ENCODE data around the gene COX15. TPM values are rescaled to one million over a fixed set of nuclear protein-coding genes. Genes with fewer than 3 reads are reported as not detected.
A peak's percentile ranks its signal among the peaks of the same experiment; 100 is the strongest.

The COX15 gene
- 10 to 100 TPM; 30.3 to 63.9 (median 41.0) TPM for total RNA-seq

- H3K27me3 ChIP-seq = no peaks in the 10 kb centered on the region
- 0% methylated on average over 55 to 56 of the region's 73 CpGs for WGBS, 2 donors
- intact Hi-C loops (cut with DNase I) = no loop called here
- H3K4me3 ChIP-seq (replicated peaks in 1 of 3) = peak within 1 kb of the TSS; percentile 49 to 86 (median 66)
- DNase-seq = peak; percentile 96 to 98
- peak within 1 kb of the TSS; percentile 70 to 98 (median 92) for H3K27ac ChIP-seq
- H3K36me3 ChIP-seq = peaks cover 5 to 8% of the 10 kb centered on the region in 2 donors
- H3K9me3 ChIP-seq = no peaks in the 10 kb centered on the region
- peaks cover 6 to 13% of the 10 kb centered on the region in 2 donors for H3K4me1 ChIP-seq
- peak; percentile 18 to 91 for TF ChIP-seq POLR2A (IDR thresholded peaks at IDR 0.05)
- TF ChIP-seq CTCF (IDR thresholded peaks at IDR 0.05) = peak in 5 of 6 experiments; percentile 16 to 63 (median 36)
These were observed at the start of gene COX15, which contains the start of gene CUTC for GRCh38 chr10:99732033-99732842. Gene COX15, minus strand, starts transcription at chr10:99732127. Its CDS starts 78 bp downstream, at chr10:99732049. Gene CUTC, plus strand, starts transcription at chr10:99732234. Its CDS starts 115 bp downstream, at chr10:99732349.

- no peaks in the 10 kb centered on the region for H3K27me3 ChIP-seq
- TF ChIP-seq POLR2A (IDR thresholded peaks at IDR 0.05) (no peak), CTCF (IDR thresholded peaks at IDR 0.05) (no peak)
- H3K27ac ChIP-seq = no peak overlapping the region
- no peaks in the 10 kb centered on the region for H3K36me3 ChIP-seq
- H3K4me1 ChIP-seq = no peaks in the 10 kb centered on the region
- intact Hi-C loops (cut with DNase I) = no loop called here
- H3K9me3 ChIP-seq = no peaks in the 10 kb centered on the region
- DNase-seq = no peak
- 48 to 56% methylated on average over 4 of the region's 4 CpGs for WGBS, 2 donors
- H3K4me3 ChIP-seq (replicated peaks in 1 of 3) = no peak overlapping the region
These were observed 47.4 kb upstream of the COX15 start for GRCh38 chr10:99779335-99779734.

- H3K9me3 ChIP-seq = no peaks in the 10 kb centered on the region
- no peak overlapping the region for H3K27ac ChIP-seq
- H3K4me1 ChIP-seq = no peaks in the 10 kb centered on the region
- intact Hi-C loops (cut with DNase I) = no loop called here
- H3K36me3 ChIP-seq = no peaks in the 10 kb centered on the region
- WGBS, 2 donors = 92 to 93% methylated on average over 1 of the region's 1 CpG
- H3K27me3 ChIP-seq = no peaks in the 10 kb centered on the region
- TF ChIP-seq POLR2A (IDR thresholded peaks at IDR 0.05) = no peak
- no peak for TF ChIP-seq CTCF (IDR thresholded peaks at IDR 0.05)
- no peak overlapping the region for H3K4me3 ChIP-seq (replicated peaks in 1 of 3)
- DNase-seq = no peak
These were observed 46.2 kb upstream of the COX15 start for GRCh38 chr10:99777918-99778714.

GRCh38 chr10:99775850-99776249 lies 43.9 kb upstream of the COX15 start:
- no peak for TF ChIP-seq CTCF (IDR thresholded peaks at IDR 0.05)
- Histone ChIP-seq H3K36me3 (no peaks in the 10 kb centered on the region), H3K4me3 (replicated peaks in 1 of 3) (no peak overlapping the region), H3K27me3 (no peaks in the 10 kb centered on the region), H3K9me3 (no peaks in the 10 kb centered on the region), H3K27ac (no peak overlapping the region), H3K4me1 (no peaks in the 10 kb centered on the region)
- no peak for DNase-seq
- intact Hi-C loops (cut with DNase I) = no loop called here

Measured in thyroid gland (tissue), 4 donors.